Activated CD4-positive, alpha-beta T cell treated with anti-CD3 and anti-CD28 coated beads, Interleukin-2, amount 50 U/mL, for 1 hour (primary cell): ENCODE data around the gene GLDC.
"Not testable (repeated sequence)": the region's sequence is repeated elsewhere in the genome, so short reads cannot be mapped to it uniquely, and the experiment has no call there.

Source experiments
- DNase-seq: peaks from one replicate; pipeline ENCODE4 v3.0.0-alpha.2; 2020

The GLDC gene

GRCh38 chr9:6645355-6646292 lies at the start of gene GLDC:
Gene GLDC (minus strand): TSS chr9:6645729. CDS start chr9:6645499, 230 bp downstream.
- peak; percentile 31 for DNase-seq

- DNase-seq, result no peak
Observed at GRCh38 chr9:6692881-6693361, 47.4 kb upstream of the GLDC start.

GRCh38 chr9:6692433-6692832 lies 46.9 kb upstream of the GLDC start:
- no peak for DNase-seq

GRCh38 chr9:6690675-6691070 lies 45.1 kb upstream of the GLDC start:
- not testable (repeated sequence) for DNase-seq

GRCh38 chr9:6689893-6690674 lies 44.6 kb upstream of the GLDC start:
- DNase-seq, result no peak

- no peak for DNase-seq
Observed at GRCh38 chr9:6687180-6687579, 41.7 kb upstream of the GLDC start.

- DNase-seq, result no peak
Observed at GRCh38 chr9:6686396-6686795, 40.9 kb upstream of the GLDC start.

GRCh38 chr9:6681957-6682501 lies 36.5 kb upstream of the GLDC start:
- DNase-seq, result no peak

GRCh38 chr9:6681147-6681956 lies 35.8 kb upstream of the GLDC start:
- DNase-seq, result peak; percentile 86

GRCh38 chr9:6680797-6681146 lies 35.2 kb upstream of the GLDC start:
- peak; percentile 48 for DNase-seq

GRCh38 chr9:6677803-6678202 lies 32.3 kb upstream of the GLDC start:
- no peak for DNase-seq

GRCh38 chr9:6676254-6676921 lies 30.9 kb upstream of the GLDC start:
- no peak for DNase-seq

GRCh38 chr9:6675268-6675667 lies 29.7 kb upstream of the GLDC start:
- DNase-seq, result no peak

GRCh38 chr9:6673326-6674025 lies 27.9 kb upstream of the GLDC start:
- no peak for DNase-seq

GRCh38 chr9:6672118-6672517 lies 26.6 kb upstream of the GLDC start:
- DNase-seq, result no peak

GRCh38 chr9:6671416-6671815 lies 25.9 kb upstream of the GLDC start:
- DNase-seq, result no peak

GRCh38 chr9:6669881-6670280 lies 24.4 kb upstream of the GLDC start:
- DNase-seq, result no peak

GRCh38 chr9:6667633-6668280 lies 22.2 kb upstream of the GLDC start:
- DNase-seq, result no peak

- no peak for DNase-seq
Observed at GRCh38 chr9:6667080-6667479, 21.6 kb upstream of the GLDC start.

GRCh38 chr9:6665628-6666027 lies 20.1 kb upstream of the GLDC start:
- DNase-seq, result no peak

GRCh38 chr9:6664204-6664680 lies 18.7 kb upstream of the GLDC start:
- no peak for DNase-seq
